Measurements from ENCODE around the gene PFKFB1.

Gene PFKFB1

DNA sequence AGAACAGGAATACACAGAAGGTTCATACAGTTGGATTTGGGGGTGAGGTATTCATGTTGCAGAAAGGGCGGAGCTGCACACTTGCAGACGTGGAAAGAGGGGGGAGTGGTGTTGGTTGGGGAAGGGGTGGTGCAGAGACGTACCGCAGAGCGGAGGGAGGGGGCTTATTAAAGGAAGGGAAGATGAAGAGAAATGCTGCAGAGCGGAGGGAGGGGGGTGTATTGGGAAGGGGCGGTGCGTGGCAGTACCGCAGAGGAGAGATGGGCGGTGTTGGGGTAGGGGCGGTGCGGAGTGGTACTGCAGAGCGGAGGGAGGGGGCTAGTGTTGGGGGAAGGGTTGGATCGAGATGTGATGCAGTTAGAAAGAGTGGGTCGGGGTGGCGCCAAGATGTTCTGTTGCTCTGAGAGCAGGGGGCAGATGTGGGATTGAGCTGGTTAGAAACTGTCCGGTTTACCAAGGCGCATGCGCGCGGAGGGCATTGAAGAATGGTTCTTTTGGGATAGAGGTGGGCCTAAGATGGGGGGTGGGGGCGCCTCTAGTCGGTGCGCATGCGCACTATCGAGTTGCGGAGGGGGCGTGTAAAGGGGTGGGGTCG is 72.5 kb downstream of the PFKFB1 start:
- DNase-seq, result no peak

DNA sequence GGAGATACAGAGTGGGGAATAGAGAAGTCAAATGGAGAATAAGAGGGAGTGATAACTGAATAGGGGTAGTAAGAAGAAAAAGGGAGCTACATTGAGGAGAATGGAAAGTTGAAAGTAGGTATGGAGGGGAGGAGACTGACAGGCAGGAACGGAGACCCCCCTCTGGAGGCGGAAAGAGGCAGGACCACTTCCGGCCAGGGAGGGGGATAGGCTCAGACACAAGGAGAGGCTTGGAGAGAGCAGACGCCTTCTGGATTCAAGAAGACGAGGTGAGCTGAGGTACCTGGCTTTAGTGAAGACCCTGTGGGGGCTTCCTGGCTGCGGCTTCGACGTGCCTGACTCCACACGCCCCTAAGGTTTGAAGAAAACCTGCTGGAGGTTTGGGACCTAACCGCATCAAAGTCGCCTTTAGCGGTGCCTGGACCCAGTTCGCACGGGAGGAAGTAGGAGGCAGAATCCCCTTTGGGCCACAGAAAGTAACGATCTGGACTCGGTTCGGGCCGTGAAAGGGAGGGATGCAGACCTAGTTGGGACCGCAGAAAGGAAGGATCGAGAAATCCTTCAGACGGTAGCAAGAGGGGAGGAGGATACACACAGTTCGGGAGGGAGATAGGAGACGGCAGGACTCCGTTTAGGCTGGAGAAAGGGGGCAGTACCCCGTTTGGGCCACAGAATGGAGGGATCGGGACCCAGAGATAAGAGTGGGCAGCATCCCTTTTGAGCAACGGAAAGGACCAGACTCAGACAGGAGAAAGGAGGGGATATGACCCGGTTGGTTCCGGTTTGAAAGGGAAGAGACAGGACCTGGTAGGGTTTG is 73.2 kb downstream of the PFKFB1 start, which contains the start of gene TRO:
Gene TRO (plus strand): TSS at position 215 of the 817 bp plus-strand sequence. CDS start 1,423 bp downstream, outside the sequence.
- DNase-seq, result no peak

DNA sequence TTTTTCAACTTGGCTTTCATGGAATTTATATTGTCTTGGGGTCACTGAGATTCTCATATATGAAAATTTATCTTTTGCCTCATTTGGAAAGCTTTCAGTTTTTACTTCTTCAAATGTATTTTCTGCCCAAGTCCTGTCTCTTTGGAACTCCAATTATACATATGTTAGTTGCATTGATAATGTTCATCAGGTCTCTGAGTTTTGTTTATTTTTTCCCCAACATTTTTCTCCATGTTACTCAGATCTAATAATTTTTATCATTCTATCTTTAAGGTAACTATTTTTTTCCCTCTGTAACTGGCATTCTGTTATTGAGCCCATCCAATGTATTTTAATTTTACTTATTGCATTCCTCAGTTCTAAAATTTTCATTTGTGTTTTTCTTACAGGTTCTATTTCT is 84.0 kb downstream of the PFKFB1 start:
- DNase-seq, result no peak

DNA sequence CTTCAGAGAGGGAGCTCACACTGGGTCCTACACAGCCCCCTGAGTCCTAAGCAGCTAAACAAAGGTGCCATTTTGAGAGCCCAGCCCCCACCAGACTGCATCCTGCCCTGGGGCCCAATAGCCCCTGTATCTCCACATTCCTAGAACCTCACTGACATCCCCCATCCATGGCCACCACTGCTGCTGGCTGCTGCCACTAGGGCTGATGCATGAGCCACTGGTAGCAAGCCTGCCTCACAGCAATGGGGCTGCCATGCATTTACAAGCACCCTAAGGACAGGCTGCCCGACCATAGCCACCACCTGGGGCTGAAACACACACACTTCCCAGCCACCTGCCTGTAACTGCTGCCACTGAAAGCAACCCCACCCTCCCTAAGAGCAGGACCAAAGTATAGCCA is 99.8 kb downstream of the PFKFB1 start:
- DNase-seq, result no peak

DNA sequence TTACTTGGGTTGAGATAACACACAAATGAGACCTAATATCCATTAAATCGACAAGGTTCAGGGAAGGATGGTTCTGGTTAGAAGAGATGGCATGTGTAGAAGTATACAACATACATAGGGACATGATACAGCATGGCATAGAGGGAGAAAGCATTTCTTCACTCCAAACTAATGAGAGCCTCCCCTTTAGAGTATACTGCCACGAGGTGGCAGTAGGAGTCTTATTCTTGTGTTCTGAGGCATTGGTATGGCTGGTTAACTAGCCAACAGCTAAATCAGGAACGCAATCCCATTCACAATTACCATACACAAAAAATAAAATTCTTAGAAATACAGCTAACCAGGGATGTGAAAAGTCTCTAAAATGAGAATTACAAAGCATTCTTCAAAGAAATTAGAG is 102.4 kb downstream of the PFKFB1 start:
- no peak for DNase-seq

DNA sequence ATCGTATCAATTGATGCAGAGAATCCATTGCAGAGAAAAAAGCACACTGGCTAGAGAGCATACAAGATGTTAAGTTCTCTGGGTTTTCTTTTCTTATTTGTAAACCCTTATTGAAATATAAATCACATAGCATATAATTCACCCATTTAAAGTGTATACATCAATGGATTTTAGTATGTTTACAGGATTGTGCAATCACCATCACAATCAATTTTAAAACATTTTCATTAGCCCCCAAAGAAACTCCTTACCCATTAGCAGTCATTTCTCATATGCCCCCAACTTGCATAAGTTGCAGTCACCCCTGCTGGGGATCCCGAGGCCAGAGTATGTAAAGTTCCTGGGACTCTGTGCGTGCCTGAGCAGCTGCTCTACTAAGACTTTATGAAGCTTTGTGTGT is 108.2 kb downstream of the PFKFB1 start:
- DNase-seq, result no peak

All from NCI-H187 (cell line).